HCT116 (cell line): ENCODE measurements around the gene HS6ST3.

Experiments
- CTCF ChIP-seq, 3 experiments: fragments of 200-600 bp in 1 of 3; sonication (generic) in 1 of 3; IDR thresholded peaks in 2 of 3; conservative IDR thresholded peaks in 1 of 3; 2 replicates each; pipeline ENCODE4 v1.5.1; 2012 to 2017; ENCODE audit warnings: low read depth in 2 of 3, low read length in 2 of 3, antibody characterized with exemption in 1 of 3, borderline replicate concordance in 1 of 3, control low read depth in 1 of 3, mild to moderate bottlenecking in 1 of 3, mixed read lengths in 1 of 3, mixed run types in 1 of 3, moderate library complexity in 1 of 3; ENCODE audit not compliant: insufficient read depth in 1 of 3
- ELF1 ChIP-seq: IDR thresholded peaks from 2 replicates; pipeline ENCODE4 v1.6.1; 2012; ENCODE audit warnings: low read depth, borderline replicate concordance
- EZH2 ChIP-seq: fragments of 200-600 bp; sonication (generic); IDR thresholded peaks from 2 replicates; pipeline ENCODE4 v1.6.1; 2017; ENCODE audit warnings: antibody characterized with exemption, mixed run types
- EZH2phosphoT487 ChIP-seq: fragments of 200-600 bp; IDR thresholded peaks from 2 replicates; pipeline ENCODE4 v1.6.1; 2018; ENCODE audit warnings: antibody characterized with exemption, borderline replicate concordance
- FOSL1 ChIP-seq: IDR thresholded peaks from 2 replicates; pipeline ENCODE4 v1.6.1; 2012; ENCODE audit warnings: low read depth
- MAX ChIP-seq: IDR thresholded peaks from 2 replicates; pipeline ENCODE4 v1.6.1; 2012
- POLR2A ChIP-seq: IDR thresholded peaks from 2 replicates; pipeline ENCODE4 v1.7.0; 2011; ENCODE audit warnings: borderline replicate concordance; ENCODE audit not compliant: insufficient read depth, insufficient read length; ENCODE audit errors: extremely low read depth
- POLR2AphosphoS5 ChIP-seq: IDR thresholded peaks from 2 replicates; pipeline ENCODE4 v1.6.1; 2011; ENCODE audit warnings: mild to moderate bottlenecking, low read depth, low read length, moderate library complexity
- RAD21 ChIP-seq: IDR thresholded peaks from 2 replicates; pipeline ENCODE4 v1.6.1; 2012; ENCODE audit warnings: low read depth, mild to moderate bottlenecking
- REST ChIP-seq: IDR thresholded peaks from 2 replicates; pipeline ENCODE4 v1.6.1; 2012; ENCODE audit warnings: low read depth
- YY1 ChIP-seq: IDR thresholded peaks from 2 replicates; pipeline ENCODE4 v1.6.1; 2011; ENCODE audit warnings: low read length, low read depth, moderate library complexity, mild to moderate bottlenecking; ENCODE audit not compliant: insufficient replicate concordance; ENCODE audit errors: extremely low read depth
- ZFX ChIP-seq: fragments of 450-650 bp; IDR thresholded peaks from 2 replicates; pipeline ENCODE4 v1.6.1; 2017

DNA sequence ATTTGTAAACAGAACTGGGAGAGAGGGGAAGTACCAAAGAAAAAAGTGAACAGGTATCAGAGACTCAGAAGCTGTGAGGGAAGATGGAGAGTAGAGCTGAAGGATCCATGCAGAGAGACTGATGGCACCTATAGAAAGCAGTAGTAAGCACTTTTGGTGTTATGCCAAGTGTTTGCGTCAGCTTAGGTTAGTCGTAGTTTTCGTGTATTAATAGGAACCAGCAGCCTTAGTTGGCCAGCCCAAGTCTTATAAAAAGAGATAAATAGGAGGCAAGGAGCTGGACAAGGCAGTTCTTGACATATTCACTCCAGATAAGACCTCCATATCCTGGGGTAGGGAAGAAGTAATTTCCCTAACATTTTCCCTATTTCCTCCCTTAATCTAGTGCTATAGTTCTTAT, 690.2 kb downstream of the HS6ST3 start:
- TF ChIP-seq CTCF (IDR thresholded peaks at IDR 0.05 in 2 of 3, conservative IDR thresholded peaks at IDR 0.05 in 1 of 3; ENCODE audit: borderline replicate concordance in 1 of 3, insufficient read depth in 1 of 3, low read depth in 2 of 3, low read length in 2 of 3) (no peak), FOSL1 (no peak), ZFX (no peak), POLR2AphosphoS5 (no peak), EZH2 (no peak), MAX (no peak), EZH2phosphoT487 (no peak), ELF1 (no peak), RAD21 (no peak), YY1 (no peak), REST (no peak), POLR2A (no peak)
